Endothelial cell (in vitro differentiated cells): ENCODE data around the gene PFN3. TPM values are rescaled to one million over a fixed set of nuclear protein-coding genes. Genes with fewer than 3 reads are reported as not detected.

ENCODE experiments used
- DNase-seq: peaks from one replicate; pipeline ENCODE4 v3.0.0; 2021; ENCODE audit warnings: low spot score
- H3K27ac Mint-ChIP-seq: one replicate; pipeline ENCODE4 v1.8.0; 2021; ENCODE audit warnings: mixed read lengths, inconsistent platforms; ENCODE audit not compliant: unreplicated experiment
- H3K27me3 Mint-ChIP-seq: one replicate; pipeline ENCODE4 v1.8.0; 2021; ENCODE audit warnings: mild to moderate bottlenecking, moderate library complexity, mixed read lengths, inconsistent platforms; ENCODE audit not compliant: unreplicated experiment
- H3K36me3 Mint-ChIP-seq: one replicate; pipeline ENCODE4 v1.8.0; 2021; ENCODE audit warnings: mild to moderate bottlenecking, low read depth, mixed read lengths, inconsistent platforms; ENCODE audit not compliant: unreplicated experiment
- H3K4me1 Mint-ChIP-seq: one replicate; pipeline ENCODE4 v1.8.0; 2021; ENCODE audit warnings: mild to moderate bottlenecking, mixed read lengths, inconsistent platforms; ENCODE audit not compliant: unreplicated experiment
- H3K4me3 Mint-ChIP-seq: one replicate; pipeline ENCODE4 v1.8.0; 2021; ENCODE audit warnings: mild to moderate bottlenecking, mixed read lengths, inconsistent platforms; ENCODE audit not compliant: unreplicated experiment
- H3K9me3 Mint-ChIP-seq: one replicate; pipeline ENCODE4 v1.8.0; 2021; ENCODE audit warnings: mixed read lengths, inconsistent platforms; ENCODE audit not compliant: unreplicated experiment
- total RNA-seq: library from RNA; stranded (reverse); fragmentation: NEBNext Ultra II Directional; extraction: Animal tissue kit (Norgen Biotek cat#: 25700); gene quantifications from one replicate; pipeline ENCODE4 v1.2.1, GENCODE V29; 2021; ENCODE audit not compliant: unreplicated experiment
- TF ChIP-seq, protein P1 (sequence below): fragments of 200-600 bp; sonication (generic); IDR thresholded peaks from one replicate; pipeline ENCODE4 v1.5.0; 2021; ENCODE audit warnings: antibody characterized with exemption; ENCODE audit not compliant: unreplicated experiment

PFN3 gene
- total RNA-seq, 1 donor from 2014 or later = not detected

DNA sequence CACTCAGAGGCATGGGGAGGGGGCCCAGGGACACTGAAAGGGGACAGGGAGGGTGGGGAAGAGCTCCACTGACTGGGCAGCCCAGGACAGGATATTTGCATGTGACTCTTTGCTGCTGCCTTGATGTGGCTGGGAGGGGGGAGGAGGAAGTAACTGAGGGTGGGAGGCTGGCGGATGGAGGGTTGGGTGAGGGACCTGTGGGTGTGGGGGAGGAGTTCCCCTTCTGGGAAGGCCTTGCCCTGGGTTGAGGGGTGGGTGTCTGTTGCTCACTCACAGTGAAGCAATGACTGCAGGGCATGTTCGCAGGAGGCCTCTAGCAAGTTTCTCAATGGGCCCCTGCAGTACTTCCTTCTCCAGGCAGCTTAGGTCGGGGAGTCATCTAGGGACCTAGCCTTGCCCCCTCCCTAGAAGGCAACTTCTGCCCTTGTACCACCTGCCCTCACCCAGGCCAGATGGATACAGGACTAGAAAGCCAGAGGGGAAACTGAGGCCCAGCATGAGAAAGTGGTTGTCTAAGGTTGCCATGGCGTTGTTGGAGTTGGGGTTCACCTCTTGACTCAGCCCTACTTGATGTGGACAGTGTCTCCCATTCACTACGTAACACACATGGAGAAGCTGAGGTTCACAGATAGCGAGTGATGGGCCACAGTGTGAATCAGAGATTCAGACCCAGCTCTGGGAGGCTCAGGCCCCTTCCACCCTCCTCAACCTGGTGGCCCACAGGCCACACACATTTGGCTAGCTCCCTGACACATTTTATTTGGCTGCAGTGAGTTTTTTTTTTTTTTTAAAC lies 29.0 kb upstream of the PFN3 start:
- H3K27me3 Mint-ChIP-seq = peaks cover 7% of the 10 kb centered on the region
- TF ChIP-seq, protein P1, sequence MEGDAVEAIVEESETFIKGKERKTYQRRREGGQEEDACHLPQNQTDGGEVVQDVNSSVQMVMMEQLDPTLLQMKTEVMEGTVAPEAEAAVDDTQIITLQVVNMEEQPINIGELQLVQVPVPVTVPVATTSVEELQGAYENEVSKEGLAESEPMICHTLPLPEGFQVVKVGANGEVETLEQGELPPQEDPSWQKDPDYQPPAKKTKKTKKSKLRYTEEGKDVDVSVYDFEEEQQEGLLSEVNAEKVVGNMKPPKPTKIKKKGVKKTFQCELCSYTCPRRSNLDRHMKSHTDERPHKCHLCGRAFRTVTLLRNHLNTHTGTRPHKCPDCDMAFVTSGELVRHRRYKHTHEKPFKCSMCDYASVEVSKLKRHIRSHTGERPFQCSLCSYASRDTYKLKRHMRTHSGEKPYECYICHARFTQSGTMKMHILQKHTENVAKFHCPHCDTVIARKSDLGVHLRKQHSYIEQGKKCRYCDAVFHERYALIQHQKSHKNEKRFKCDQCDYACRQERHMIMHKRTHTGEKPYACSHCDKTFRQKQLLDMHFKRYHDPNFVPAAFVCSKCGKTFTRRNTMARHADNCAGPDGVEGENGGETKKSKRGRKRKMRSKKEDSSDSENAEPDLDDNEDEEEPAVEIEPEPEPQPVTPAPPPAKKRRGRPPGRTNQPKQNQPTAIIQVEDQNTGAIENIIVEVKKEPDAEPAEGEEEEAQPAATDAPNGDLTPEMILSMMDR = no peak
- H3K4me1 Mint-ChIP-seq = peaks cover 17% of the 10 kb centered on the region
- H3K36me3 Mint-ChIP-seq = peaks cover 3% of the 10 kb centered on the region
- H3K9me3 Mint-ChIP-seq = no peaks in the 10 kb centered on the region
- H3K27ac Mint-ChIP-seq = no peak overlapping the region
- no peak for DNase-seq
- peak overlapping the region; percentile 42 for H3K4me3 Mint-ChIP-seq

DNA sequence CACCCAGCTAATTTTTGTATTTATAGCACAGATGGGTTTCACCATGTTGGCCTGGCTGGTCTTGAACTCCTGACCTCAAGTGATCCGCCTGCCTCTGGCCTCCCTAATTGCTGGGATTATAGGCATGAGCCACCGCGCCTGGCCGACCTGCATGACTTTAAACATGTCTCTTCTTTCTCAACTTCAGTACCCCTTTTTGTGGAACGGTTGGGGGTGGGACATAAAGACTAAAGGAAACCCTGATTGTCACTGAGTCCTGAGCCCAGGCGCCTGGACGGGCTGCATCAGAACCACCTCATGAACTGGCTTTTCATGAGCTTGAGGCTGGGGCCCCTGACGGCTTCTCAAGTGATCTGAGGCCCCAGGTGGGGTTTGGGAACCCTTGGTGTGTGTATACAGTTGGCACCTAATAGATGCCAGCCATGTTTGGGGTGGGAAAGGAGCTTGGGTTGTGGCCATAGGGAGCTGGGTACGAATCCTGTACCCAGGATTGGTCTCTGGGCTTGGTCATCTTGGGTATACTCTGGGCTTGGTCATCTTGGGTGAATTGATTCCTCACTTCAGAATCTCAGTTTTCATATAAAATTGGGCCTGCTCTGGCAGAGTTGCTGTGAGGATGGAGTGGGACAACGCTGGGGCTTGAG lies 28.2 kb upstream of the PFN3 start:
- Mint-ChIP-seq H3K9me3 (no peaks in the 10 kb centered on the region), H3K4me1 (peaks cover 17% of the 10 kb centered on the region), H3K27me3 (peaks cover 7% of the 10 kb centered on the region), H3K27ac (no peak overlapping the region), H3K36me3 (no peaks in the 10 kb centered on the region), H3K4me3 (no peak overlapping the region)
- TF ChIP-seq, protein P1 = no peak
- no peak for DNase-seq

DNA sequence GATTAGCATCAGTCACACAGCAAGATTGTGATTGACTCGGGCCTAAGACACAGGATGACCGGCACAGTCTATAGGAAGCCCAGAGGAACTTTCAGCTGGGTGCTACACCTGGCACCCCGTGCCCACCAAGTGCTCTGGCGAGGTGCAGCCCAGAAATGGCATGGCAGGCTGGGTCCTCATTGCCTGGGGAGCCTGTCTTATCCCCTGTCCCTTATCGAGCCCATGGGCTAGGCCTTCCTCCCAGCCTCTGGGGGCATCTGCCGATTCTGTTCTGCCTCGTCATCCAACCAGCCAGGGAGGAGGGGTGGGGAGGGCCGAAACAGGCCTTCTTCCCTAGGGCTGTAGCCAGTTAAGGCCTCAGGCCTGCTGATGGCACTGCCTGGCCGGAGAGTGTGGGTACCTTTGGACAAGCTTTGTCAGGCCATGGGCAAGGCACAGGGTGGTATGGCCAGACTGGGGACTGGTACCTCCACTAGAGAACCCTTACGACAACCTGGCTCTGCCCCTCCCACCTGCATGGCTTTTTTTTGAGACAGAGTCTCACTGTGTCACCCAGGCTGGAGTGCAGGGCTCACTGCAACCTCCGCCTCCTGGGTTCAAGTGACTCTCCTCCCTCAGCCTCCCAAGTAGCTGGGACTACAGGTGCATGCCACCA lies 27.6 kb upstream of the PFN3 start:
- peaks cover 17% of the 10 kb centered on the region for H3K4me1 Mint-ChIP-seq
- TF ChIP-seq, protein P1 = no peak
- H3K4me3 Mint-ChIP-seq = peak overlapping the region; percentile 91
- no peak overlapping the region for H3K27ac Mint-ChIP-seq
- no peaks in the 10 kb centered on the region for H3K9me3 Mint-ChIP-seq
- H3K36me3 Mint-ChIP-seq = no peaks in the 10 kb centered on the region
- H3K27me3 Mint-ChIP-seq = peaks cover 7% of the 10 kb centered on the region
- no peak for DNase-seq

DNA sequence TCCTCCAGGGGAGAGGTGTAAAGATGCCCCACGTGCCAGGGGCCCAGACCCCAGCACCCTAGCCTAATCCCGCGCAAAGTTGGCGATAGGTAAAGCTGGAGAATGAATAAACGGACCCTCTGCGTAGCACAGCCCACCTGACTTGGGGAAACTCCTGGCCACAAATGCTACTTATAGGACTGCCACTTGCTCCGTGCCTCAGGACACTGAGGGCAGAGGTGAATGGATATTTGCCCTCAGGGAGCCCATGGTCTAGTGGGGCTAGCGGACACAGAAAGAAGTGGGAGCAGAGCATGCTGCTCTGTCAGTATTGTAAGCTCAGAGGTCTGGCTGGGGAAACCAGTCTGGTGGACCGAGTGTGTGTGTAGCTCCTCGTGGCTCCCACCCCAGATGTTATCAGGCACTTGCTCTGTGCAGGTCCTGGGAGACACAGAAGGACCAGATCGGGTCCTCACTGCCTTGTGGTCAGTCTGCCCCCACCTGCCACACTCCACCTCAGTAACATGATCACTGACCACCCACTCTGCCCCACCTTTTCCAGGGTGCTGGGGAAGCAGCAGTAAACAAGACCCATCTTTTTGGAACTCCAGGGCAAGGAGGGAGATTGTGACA lies 26.9 kb upstream of the PFN3 start:
- H3K27ac Mint-ChIP-seq = peak overlapping the region; percentile 74
- TF ChIP-seq, protein P1 = no peak
- no peak for DNase-seq

More for the DNA sequence above, 26.9 kb upstream of the PFN3 start:
- Mint-ChIP-seq H3K4me3 (peak overlapping the region; percentile 91), H3K4me1 (peaks cover 17% of the 10 kb centered on the region), H3K27me3 (peaks cover 7% of the 10 kb centered on the region), H3K36me3 (no peaks in the 10 kb centered on the region), H3K9me3 (no peaks in the 10 kb centered on the region)
